OCI-LY1 (cell line): ENCODE data around the gene COPS3.

Experiments
- EZH2 ChIP-seq: fragments of 200-600 bp; sonication (generic), shearing (Covaris generic); IDR thresholded peaks from 2 replicates; pipeline ENCODE4 v1.8.0; 2017; ENCODE audit warnings: borderline replicate concordance, mixed run types, mild to moderate bottlenecking, antibody characterized with exemption, low read length, moderate library complexity, mixed read lengths
- TF ChIP-seq, protein P1 (sequence below): fragments of 200-600 bp; sonication (generic), shearing (Covaris generic); IDR thresholded peaks from 2 replicates; pipeline ENCODE4 v1.5.1; 2017; ENCODE audit warnings: mild to moderate bottlenecking, antibody characterized with exemption, low read length, moderate library complexity, mixed read lengths

DNA sequence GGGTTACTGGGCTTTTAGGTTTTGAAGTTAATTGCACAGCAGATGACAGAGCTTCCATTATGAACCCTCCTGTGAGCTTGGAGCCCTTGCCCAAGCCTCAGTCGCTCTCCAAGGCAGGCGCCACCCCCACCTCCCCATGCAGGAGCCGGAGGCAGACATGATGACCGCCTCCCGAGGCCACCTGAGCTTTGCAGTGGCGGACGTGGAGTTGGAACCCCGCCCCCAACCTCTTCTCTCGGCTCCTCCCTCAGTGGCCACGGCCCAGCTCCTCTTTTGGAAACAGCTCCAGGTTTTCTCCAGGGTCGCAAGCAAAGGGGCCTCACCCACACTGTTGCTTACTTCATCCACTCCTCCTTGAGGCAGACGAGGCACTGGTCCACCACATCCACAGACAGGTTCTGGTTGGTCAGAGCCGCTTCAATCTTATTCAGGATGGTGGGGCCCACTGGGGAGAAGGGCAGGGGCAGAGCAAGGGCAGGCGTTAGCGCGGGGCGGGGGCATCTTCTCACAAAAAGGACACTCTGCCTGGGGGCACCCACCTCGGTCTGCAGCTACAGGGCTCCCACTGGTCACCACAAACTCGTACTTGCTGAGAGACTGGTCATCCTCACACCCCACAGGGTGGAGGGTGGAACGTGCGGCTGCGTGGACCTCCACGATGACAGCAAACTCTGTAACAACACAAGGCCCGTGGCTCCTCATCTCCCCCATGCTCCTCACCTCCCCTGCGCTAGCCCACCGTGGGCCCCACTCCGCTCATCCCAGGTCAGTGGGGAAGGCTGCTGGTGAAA lies 66.2 kb downstream of the COPS3 start:
- TF ChIP-seq, protein P1, sequence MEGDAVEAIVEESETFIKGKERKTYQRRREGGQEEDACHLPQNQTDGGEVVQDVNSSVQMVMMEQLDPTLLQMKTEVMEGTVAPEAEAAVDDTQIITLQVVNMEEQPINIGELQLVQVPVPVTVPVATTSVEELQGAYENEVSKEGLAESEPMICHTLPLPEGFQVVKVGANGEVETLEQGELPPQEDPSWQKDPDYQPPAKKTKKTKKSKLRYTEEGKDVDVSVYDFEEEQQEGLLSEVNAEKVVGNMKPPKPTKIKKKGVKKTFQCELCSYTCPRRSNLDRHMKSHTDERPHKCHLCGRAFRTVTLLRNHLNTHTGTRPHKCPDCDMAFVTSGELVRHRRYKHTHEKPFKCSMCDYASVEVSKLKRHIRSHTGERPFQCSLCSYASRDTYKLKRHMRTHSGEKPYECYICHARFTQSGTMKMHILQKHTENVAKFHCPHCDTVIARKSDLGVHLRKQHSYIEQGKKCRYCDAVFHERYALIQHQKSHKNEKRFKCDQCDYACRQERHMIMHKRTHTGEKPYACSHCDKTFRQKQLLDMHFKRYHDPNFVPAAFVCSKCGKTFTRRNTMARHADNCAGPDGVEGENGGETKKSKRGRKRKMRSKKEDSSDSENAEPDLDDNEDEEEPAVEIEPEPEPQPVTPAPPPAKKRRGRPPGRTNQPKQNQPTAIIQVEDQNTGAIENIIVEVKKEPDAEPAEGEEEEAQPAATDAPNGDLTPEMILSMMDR = no peak
- TF ChIP-seq EZH2 = no peak
